HCT116 (cell line): Measurements from ENCODE around the gene MLLT6.
A peak's percentile ranks its signal among the peaks of the same experiment; 100 is the strongest.

Source experiments
- CEBPB ChIP-seq: IDR thresholded peaks from 2 replicates; pipeline ENCODE4 v1.6.1; 2012; ENCODE audit warnings: low read depth
- EZH2 ChIP-seq: fragments of 200-600 bp; sonication (generic); IDR thresholded peaks from 2 replicates; pipeline ENCODE4 v1.6.1; 2017; ENCODE audit warnings: antibody characterized with exemption, mixed run types
- EZH2phosphoT487 ChIP-seq: fragments of 200-600 bp; IDR thresholded peaks from 2 replicates; pipeline ENCODE4 v1.6.1; 2018; ENCODE audit warnings: antibody characterized with exemption, borderline replicate concordance
- JUND ChIP-seq: IDR thresholded peaks from 2 replicates; pipeline ENCODE4 v1.6.1; 2012
- POLR2A ChIP-seq: IDR thresholded peaks from 2 replicates; pipeline ENCODE4 v1.7.0; 2011; ENCODE audit warnings: borderline replicate concordance; ENCODE audit not compliant: insufficient read depth, insufficient read length; ENCODE audit errors: extremely low read depth
- POLR2AphosphoS5 ChIP-seq: IDR thresholded peaks from 2 replicates; pipeline ENCODE4 v1.6.1; 2011; ENCODE audit warnings: mild to moderate bottlenecking, low read depth, low read length, moderate library complexity
- RAD21 ChIP-seq: IDR thresholded peaks from 2 replicates; pipeline ENCODE4 v1.6.1; 2012; ENCODE audit warnings: low read depth, mild to moderate bottlenecking
- SIN3A ChIP-seq: IDR thresholded peaks from 2 replicates; pipeline ENCODE4 v1.6.1; 2012; ENCODE audit warnings: low read depth
- TF ChIP-seq, protein P1 (sequence below), 3 experiments: fragments of 200-600 bp in 1 of 3; sonication (generic) in 1 of 3; IDR thresholded peaks in 2 of 3; conservative IDR thresholded peaks in 1 of 3; 2 replicates each; pipeline ENCODE4 v1.5.1; 2012 to 2017; ENCODE audit warnings: low read depth in 2 of 3, low read length in 2 of 3, antibody characterized with exemption in 1 of 3, borderline replicate concordance in 1 of 3, control low read depth in 1 of 3, mild to moderate bottlenecking in 1 of 3, mixed read lengths in 1 of 3, mixed run types in 1 of 3, moderate library complexity in 1 of 3; ENCODE audit not compliant: insufficient read depth in 1 of 3
- TF ChIP-seq, protein P2 (sequence below): IDR thresholded peaks from 2 replicates; pipeline ENCODE4 v1.6.1; 2012

DNA sequence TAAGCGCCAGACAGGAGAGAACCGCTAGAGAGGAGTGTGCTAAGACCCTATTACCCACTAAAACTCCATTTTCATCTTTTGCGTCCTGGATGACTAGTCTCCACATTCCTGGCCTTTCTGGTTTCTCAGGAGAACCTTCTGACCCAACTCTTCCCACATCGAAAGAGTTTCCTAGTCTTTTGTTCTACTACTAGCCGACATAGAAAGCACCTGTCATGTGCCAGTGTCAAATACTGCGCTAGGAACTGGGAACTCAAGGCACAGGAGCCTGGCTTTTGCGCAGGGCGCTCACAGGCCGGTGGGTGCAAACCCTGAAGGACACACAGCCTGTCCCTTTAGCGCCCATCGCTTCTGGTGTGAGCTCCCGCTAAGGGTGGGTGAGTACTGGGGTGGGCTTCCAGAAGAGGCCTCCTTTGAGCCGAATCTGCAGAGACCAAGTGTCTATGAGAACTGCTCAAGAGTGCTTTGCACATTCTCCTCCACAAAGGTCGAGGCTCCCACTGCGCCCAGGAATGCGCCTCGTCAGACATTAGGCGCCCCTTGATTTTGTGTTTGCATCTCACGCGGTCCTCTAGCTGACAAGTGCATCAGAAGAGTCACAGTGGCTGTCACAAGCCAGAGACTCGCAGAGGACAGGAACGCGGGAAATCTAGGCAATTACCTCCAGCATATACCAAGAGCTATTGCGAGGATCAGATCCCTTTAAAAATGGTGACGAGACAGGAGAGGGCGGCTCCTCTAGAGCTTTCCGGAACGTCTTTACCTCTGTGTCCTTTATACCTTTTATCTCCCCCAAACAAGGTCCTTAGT is 45.4 kb downstream of the MLLT6 start:
- TF ChIP-seq EZH2, result no peak
- TF ChIP-seq, protein P1, sequence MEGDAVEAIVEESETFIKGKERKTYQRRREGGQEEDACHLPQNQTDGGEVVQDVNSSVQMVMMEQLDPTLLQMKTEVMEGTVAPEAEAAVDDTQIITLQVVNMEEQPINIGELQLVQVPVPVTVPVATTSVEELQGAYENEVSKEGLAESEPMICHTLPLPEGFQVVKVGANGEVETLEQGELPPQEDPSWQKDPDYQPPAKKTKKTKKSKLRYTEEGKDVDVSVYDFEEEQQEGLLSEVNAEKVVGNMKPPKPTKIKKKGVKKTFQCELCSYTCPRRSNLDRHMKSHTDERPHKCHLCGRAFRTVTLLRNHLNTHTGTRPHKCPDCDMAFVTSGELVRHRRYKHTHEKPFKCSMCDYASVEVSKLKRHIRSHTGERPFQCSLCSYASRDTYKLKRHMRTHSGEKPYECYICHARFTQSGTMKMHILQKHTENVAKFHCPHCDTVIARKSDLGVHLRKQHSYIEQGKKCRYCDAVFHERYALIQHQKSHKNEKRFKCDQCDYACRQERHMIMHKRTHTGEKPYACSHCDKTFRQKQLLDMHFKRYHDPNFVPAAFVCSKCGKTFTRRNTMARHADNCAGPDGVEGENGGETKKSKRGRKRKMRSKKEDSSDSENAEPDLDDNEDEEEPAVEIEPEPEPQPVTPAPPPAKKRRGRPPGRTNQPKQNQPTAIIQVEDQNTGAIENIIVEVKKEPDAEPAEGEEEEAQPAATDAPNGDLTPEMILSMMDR (IDR thresholded peaks at IDR 0.05 in 2 of 3, conservative IDR thresholded peaks at IDR 0.05 in 1 of 3; ENCODE audit: borderline replicate concordance in 1 of 3, insufficient read depth in 1 of 3, low read depth in 2 of 3, low read length in 2 of 3), result no peak
- TF ChIP-seq JUND, result no peak
- no peak for TF ChIP-seq CEBPB
- peak; percentile 21 for TF ChIP-seq POLR2A
- 0 out of 2 replicates have a peak, but pooled peaks have one; percentile 12 for TF ChIP-seq POLR2AphosphoS5
- no peak for TF ChIP-seq RAD21
- no peak for TF ChIP-seq EZH2phosphoT487
- no peak for TF ChIP-seq SIN3A
- TF ChIP-seq, protein P2, sequence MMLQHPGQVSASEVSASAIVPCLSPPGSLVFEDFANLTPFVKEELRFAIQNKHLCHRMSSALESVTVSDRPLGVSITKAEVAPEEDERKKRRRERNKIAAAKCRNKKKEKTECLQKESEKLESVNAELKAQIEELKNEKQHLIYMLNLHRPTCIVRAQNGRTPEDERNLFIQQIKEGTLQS, result no peak
